DMS153 (cell line): Measurements from ENCODE around the gene HEMK1.

Source experiments
- DNase-seq: peaks from one replicate; lab custom pipeline; 2025; lab: John Stamatoyannopoulos, UW

The HEMK1 gene

DNA sequence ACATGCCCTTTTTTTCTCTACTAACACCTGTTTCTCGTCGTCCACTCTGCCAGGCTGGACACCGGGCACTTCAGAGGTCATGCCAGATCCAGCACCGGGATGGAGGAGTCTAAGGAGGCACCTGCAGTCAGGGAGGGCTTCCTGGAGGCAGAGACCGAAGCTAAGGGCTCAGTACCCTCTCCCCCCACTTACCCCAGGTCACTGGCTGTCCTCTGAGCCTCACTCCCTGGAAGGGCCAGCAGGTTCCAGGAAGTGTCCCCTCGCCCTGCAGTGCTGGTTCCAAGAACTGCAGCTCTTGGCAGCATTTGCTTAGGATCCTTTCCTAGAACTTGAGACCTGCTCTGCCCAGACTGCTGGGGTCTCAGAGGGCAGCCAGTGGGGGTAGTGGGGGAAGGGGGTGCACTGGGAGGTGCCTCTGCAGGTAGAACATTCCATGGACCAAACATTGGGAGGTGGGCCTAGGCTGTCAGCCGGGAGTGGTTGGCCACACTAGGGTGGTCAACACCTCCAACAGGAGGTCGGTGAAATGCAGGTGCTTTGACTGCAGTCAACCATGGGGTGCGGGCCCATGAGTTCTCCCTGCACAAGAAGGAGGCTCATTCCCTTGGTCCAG lies 30.9 kb downstream of the HEMK1 start:
- DNase-seq = no peak

DNA sequence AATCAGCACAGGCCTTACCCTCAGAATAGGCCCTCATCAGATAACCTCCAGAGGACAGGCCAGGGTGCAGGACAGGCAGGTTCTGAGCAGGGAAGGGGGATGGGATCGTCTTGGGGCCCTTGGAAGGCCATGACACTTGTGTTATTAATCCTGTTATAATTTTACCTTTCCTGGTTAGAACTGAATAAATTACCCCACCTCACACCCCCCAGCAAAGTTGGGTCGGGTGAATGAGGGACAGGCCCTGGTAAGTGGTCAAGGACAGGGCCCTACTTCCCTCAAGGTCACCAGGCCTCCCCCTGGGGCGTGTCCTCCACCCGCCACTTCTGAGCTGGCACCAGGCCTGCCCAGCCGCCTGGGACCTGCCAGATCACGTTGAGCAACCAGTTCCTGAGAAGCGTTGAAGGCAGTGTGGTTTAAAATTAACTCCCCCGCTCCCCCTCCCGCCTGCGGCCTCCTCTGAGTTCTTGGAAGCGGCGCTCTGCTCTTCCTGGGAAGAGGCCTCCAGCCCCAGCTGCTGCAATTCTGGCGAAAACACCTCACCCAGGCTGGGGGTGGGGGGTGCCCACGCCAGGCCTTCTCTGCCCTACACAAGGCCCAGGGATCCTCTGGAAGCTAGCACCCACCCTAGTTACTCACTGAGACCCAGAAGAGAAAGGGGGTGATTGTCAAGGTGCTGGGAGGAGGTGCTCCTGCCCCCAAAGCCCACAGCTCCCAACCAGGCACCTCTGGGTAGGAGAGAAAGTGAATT lies 31.7 kb downstream of the HEMK1 start:
- DNase-seq = peak; percentile 83

GRCh38 chr3:50602595-50603191 lies 33.4 kb downstream of the HEMK1 start:
- DNase-seq = peak; percentile 6

- no peak for DNase-seq
Observed at GRCh38 chr3:50603261-50604109, 34.2 kb downstream of the HEMK1 start.

GRCh38 chr3:50604110-50604621 lies 34.8 kb downstream of the HEMK1 start:
- no peak for DNase-seq

DNA sequence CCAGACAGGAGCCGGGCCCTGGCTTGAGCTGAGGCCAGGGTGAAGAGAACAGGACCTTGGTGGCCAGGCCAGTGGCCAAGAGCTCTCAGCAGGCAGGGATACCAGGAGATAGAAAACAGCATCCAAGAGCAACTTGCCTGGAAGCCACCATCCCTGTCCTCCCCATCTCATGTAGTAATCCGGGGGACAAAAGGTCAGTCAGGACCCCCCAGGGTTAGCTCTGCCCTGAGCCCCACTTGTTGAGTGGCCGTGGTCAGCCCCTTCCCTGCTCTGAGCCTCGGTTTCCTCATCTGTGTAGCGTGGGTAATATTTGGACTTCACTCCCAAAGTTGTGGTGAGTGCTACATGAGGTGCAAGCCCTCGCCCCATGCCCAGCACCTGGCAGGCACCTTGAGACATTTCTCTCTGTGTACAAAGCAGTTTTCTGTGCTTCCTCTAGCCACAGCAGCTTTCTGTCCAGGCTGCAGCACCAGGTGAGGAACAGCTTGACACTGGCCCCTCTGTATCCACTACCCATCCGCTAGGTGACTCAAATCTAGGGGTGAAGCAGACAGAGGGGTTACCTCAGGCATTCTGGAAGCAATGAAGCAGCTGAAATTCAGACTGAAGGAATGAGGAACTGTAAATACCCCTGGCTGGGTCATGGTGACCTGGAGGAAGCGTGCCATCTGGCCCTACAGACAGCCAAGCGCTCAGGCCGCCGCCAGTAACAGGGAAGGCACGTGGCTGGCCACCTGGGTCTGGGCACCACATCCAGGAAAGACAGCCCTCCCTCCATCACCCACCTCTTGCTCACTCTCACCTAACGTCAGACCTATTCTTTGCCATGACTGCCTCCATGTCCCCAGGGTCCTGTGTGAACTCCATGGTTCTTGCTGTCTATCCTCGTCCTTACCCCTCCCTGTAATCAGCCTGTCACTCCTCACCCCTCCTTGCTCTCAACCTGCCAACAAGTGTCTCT lies 35.6 kb downstream of the HEMK1 start:
- DNase-seq = no peak

DNA sequence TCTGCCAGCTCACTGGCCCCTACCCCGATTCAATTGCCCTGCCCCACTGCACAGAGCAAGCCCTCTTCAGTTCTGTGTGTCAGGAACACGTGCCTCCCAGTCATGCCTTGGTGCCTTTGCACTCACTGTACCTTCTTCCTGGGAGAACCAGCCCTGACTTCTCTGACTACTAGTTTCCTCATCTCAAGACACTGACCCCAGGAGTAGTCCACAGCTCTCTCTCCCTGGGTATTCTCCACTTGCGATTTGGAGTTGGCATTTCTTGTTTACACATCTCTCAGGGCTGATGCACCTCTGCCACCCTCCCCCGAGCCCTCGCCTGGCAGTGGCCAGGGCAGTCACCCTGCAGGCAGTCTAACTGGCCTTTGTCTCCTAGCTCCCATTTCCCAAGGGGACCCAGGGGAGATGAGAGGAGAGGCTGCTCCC lies 36.6 kb downstream of the HEMK1 start:
- peak; percentile 14 for DNase-seq

DNA sequence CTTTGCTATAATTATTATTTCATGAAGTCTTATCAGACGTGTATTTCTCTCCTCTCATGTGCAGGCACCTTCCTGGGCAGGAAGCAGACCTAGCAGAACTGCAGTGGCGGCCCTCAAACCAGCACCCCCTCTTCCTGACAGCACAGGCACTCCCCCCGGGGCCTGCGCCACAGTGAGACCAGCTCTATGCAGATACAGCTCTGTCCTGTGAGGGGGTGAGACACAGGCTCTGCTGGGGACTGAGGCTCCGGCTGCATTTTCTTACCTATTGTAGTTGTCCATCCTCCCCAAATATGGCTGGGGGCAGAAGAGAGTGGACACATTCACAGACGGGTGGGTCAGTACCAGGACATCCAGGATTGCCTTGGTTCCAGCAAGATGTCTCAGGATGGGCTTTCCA lies 37.3 kb downstream of the HEMK1 start:
- DNase-seq = no peak

GRCh38 chr3:50607271-50608091 lies 38.2 kb downstream of the HEMK1 start:
- DNase-seq = no peak

DNA sequence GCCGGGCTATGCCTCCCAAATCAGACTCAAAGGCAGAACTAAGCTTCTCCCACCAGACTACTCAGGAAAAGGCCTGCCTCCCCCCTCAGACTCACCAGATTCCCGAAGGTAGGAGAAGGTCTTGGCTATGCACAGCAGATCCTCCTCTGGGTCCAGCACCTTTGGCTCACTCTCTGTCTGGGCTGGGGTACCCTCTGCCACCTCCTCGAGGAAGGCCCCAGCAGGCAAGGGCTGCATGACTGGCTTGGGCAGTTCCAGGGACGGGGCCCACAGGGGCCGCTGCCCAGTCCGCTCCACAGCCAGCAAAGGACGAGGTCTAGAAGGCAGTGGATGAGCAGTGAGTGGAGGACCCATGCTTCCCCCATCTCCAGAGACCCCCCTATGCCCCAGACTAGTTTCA lies 39.0 kb downstream of the HEMK1 start:
- no peak for DNase-seq

DNA sequence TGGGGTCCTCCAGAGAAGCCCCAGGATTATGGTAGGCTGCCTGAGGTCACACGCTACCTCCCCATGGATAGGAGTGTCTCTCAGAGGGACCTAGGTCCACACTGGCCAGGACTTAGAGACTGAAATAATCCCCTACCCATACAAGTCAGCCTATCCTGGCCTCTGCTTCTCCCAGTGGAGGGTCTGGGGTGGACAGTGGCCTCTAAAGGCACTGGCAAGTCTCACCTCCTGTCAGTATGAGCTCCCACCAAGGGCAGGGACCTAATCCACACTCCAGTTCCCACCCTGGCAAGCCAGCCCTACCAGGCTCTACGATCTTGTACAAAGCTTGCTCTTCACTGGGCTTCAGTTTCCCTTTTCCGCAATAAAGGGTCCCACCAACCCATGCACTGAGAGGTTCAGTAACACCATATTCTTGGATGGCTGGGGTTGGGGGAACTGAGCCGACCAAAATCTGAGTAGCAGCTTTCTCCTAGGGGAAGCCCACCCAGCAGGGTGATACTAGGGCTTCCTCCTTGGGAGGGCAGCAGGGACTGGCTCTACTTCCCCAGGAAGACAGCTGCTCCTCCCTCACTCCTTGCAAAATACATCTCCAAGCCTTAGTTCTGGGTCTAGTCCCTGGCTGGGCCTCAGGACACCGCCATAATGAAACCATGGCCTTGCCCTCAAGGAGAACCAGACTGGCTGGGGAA lies 39.9 kb downstream of the HEMK1 start:
- no peak for DNase-seq

GRCh38 chr3:50609763-50610085 lies 40.4 kb downstream of the HEMK1 start:
- DNase-seq = no peak

DNA sequence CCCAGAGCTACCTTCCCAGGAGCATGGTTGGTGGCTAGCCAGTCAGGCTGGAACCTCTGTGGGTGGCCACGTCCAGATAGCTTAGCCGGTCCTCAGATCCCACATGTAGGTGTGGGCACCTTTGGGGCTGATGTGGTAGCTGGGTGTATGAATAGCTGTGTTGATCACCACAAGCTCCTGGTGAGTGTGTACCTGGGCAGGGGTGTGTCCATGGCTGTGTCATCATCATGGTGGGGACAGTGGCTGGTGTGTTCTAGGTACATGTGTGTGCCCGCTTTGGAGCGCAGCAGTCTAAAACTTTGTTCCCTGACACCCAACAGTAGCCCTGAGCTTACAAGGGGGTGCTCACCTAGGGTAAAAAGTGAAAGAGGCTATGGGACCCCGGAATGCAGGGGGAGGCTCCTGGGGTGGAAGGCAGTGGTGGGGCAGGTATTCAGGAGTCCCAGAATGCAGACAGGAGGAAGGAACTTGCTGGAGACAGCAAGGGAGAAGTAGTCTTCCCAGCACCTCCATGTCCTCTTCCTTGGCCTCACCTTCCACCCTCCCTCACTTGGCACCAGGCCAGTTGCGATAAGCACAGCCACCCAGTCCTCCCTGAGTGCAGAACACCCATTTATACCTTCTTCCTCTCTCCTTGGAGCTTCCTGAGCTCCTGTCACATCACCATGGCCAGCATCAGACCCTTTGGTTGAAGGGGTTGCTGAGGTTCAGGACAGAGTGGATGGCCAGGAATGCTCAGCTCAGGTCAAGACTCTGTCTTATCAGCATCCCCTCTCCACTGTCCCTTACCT lies 41.1 kb downstream of the HEMK1 start:
- no peak for DNase-seq

DNA sequence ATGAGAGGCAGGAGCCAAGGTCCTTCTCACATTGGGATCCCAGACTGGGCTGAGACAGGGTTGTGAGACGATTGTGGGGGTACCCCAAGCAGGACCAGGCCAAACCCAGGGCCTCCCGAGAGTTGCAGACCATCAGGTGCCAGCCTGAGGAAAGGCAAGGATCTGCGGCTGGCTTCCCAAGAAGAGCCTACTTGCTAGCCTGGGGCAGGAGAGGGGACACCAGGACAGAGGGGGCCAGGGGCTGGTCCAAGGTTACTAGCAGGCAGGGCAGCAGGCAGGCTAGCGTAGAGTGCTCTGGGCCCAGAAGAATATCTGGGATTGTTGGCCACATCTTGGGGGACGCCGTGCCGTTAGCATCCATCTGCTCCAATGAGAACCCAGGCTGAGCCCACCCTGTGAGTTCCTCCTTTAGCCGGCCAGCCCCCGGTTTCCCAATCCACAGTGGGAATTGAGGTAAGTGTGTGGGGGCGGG lies 41.7 kb downstream of the HEMK1 start:
- no peak for DNase-seq

GRCh38 chr3:50611464-50612233 lies 42.3 kb downstream of the HEMK1 start, which contains the start of gene CISH:
Gene CISH, minus strand, starts transcription at chr3:50611774. Its CDS starts 124 bp downstream, at chr3:50611650.
- peak; percentile 56 for DNase-seq

DNA sequence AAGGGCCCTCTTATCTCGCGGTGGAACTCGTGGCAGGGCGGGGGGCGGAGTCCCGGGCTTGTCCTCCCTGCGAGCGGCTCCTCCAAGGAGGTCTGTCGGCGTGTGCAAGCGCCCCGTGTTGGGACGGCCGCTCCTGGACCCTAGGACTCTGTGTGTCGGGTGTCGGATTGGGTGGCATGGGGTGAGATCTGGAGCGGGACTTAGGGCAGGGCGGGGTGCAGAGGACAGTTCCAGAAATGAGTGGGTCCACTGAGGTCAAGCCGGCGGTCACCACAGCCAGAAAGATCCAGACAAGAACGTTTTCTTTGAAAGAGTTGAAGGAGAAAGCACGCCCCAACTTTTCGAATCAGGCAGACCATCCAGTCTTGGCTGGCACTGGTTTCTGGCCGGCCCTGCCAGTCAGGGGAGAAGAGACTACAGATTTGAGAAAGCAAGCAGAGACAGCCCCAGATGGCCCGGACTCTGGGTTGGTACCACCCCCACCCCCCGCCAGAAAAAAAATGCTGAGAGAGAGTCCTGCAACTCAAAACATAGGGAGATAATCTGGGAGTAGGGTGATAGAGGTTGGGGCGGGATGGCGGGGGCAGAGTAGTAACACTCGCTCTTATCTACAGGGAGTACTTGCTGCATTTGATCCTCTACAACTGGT lies 43.0 kb downstream of the HEMK1 start:
- no peak for DNase-seq
